GM12878 (cell line): Measurements from ENCODE around the gene PSMB3. TPM values are rescaled to one million over a fixed set of nuclear protein-coding genes. Genes with fewer than 3 reads are reported as not detected.

Experiments used
- ATAC-seq: fragments of 200-7000 bp; cut with Tn5 transposase; 3 replicates; pipeline ENCODE4 v1.9.1; 2020; ENCODE audit warnings: mild to moderate bottlenecking, moderate library complexity
- BruUV-seq: library from RNA; stranded (reverse); fragments of 400-500 nt; replicated peaks from 2 replicates; lab custom pipeline; 2021; lab: Mats Ljungman, UMichigan
- CTCF ChIA-PET: fragments of 300-600 bp; sonication (Branson Sonifier 250); formaldehyde crosslinking; extraction: SDS; loops from one replicate; lab custom pipeline; 2021; ENCODE audit warnings: inconsistent platforms; lab: Yijun Ruan, JAX
- POLR2A ChIA-PET: fragments of 350-600 bp; formaldehyde crosslinking; extraction: SDS; loops from one replicate; lab custom pipeline; 2021; ENCODE audit warnings: inconsistent platforms; lab: Charles Lee
- RAD21 ChIA-PET: fragments of 300-600 bp; sonication (Branson Sonifier 250); formaldehyde crosslinking; loops from one replicate; lab custom pipeline; 2023; ENCODE audit warnings: antibody characterized with exemption; ENCODE audit not compliant: unreplicated experiment; lab: Charles Lee
- SMC1A ChIA-PET: fragments of 300-600 bp; sonication (Branson Sonifier 250); formaldehyde crosslinking; loops from one replicate; lab custom pipeline; 2023; ENCODE audit not compliant: unreplicated experiment, uncharacterized antibody; lab: Charles Lee
- DNase-seq: peaks from one replicate; pipeline ENCODE4 v3.0.0-alpha.2; 2011; ENCODE audit warnings: low read depth, low spot score
- FAIRE-seq: peaks from 3 replicates; lab custom pipeline; 2011; peaks lifted over from hg19 to GRCh38; lab: Jason Lieb, UNC
- H2AFZ ChIP-seq: 2 replicates; pipeline ENCODE4 v1.6.0; 2011; ENCODE audit warnings: low read depth, low read length, control low read depth; ENCODE audit not compliant: control insufficient read depth
- H3K27ac ChIP-seq: 2 replicates; pipeline ENCODE4 v1.5.1; 2011; ENCODE audit warnings: control low read depth; ENCODE audit not compliant: control insufficient read depth, insufficient read depth
- H3K27me3 ChIP-seq, 2 experiments: replicated peaks in 1 of 2; 2 replicates each; pipeline versions ENCODE4 v1.6.0 to v1.6.1; 2011; ENCODE audit warnings: low read length in 1 of 2; ENCODE audit not compliant: control insufficient read depth in 2 of 2, insufficient read depth in 2 of 2
- H3K36me3 ChIP-seq, 2 experiments: 2 replicates each; pipeline ENCODE4 v1.5.1; 2011; ENCODE audit warnings: low read length in 1 of 2; ENCODE audit not compliant: control insufficient read depth in 2 of 2, insufficient read depth in 2 of 2
- H3K4me1 ChIP-seq: 2 replicates; pipeline ENCODE4 v1.6.1; 2011; ENCODE audit warnings: mild to moderate bottlenecking, low read length, moderate library complexity, mixed read lengths; ENCODE audit not compliant: control insufficient read depth, insufficient read depth
- H3K4me2 ChIP-seq: 2 replicates; pipeline ENCODE4 v1.6.0; 2011; ENCODE audit warnings: control low read depth; ENCODE audit not compliant: control insufficient read depth, insufficient read depth
- H3K4me3 ChIP-seq: fragments of 200-600 bp; sonication (generic); 2 replicates; pipeline ENCODE4 v1.5.1; 2016
- H3K79me2 ChIP-seq: 2 replicates; pipeline ENCODE4 v1.6.0; 2011; ENCODE audit warnings: low read length; ENCODE audit not compliant: control insufficient read depth, insufficient read depth
- H3K9ac ChIP-seq: 2 replicates; pipeline ENCODE4 v1.8.0; 2011; ENCODE audit warnings: low read length, control low read depth, mixed read lengths; ENCODE audit not compliant: control insufficient read depth, insufficient read depth
- H3K9me3 ChIP-seq: replicated peaks from 3 replicates; pipeline ENCODE4 v1.5.1; 2011; ENCODE audit warnings: mild to moderate bottlenecking, low read length; ENCODE audit not compliant: control insufficient read depth, insufficient read depth
- H4K20me1 ChIP-seq: 2 replicates; pipeline ENCODE4 v1.6.0; 2011; ENCODE audit not compliant: control insufficient read depth, insufficient read depth
- CEBPB ChIP-seq, 2 experiments: fragments of 150-350 bp in 1 of 2; IDR thresholded peaks; 2 replicates each; pipeline ENCODE4 v1.6.1; 2012 to 2014; ENCODE audit warnings: low read depth in 2 of 2, low read length in 2 of 2, borderline replicate concordance in 1 of 2, inconsistent platforms in 1 of 2
- EGR1 ChIP-seq, 2 experiments: IDR thresholded peaks; 1 replicate in 1 of 2; 2 replicates in 1 of 2; pipeline ENCODE4 v1.6.1; 2011 to 2012; ENCODE audit warnings: low read depth in 2 of 2, low read length in 2 of 2, borderline replicate concordance in 1 of 2, mild to moderate bottlenecking in 1 of 2, moderate library complexity in 1 of 2
- HCFC1 ChIP-seq: fragments of 150-350 bp; IDR thresholded peaks from 2 replicates; pipeline ENCODE4 v1.6.1; 2014; ENCODE audit warnings: low read length
- IKZF2 ChIP-seq, 2 experiments: fragments of 450-650 bp; IDR thresholded peaks; 2 replicates each; pipeline ENCODE4 v1.6.1; 2017; ENCODE audit warnings: mild to moderate bottlenecking in 2 of 2, moderate library complexity in 2 of 2
- MLLT1 ChIP-seq: fragments of 450-650 bp; IDR thresholded peaks from 2 replicates; pipeline ENCODE4 v1.6.1; 2016; ENCODE audit warnings: mild to moderate bottlenecking
- NKRF ChIP-seq: fragments of 450-650 bp; conservative IDR thresholded peaks from 2 replicates; pipeline ENCODE4 v1.6.1; 2017; ENCODE audit warnings: mild to moderate bottlenecking, moderate library complexity
- POLR2AphosphoS5 ChIP-seq: IDR thresholded peaks from 2 replicates; pipeline ENCODE4 v1.6.1; 2011; ENCODE audit warnings: mild to moderate bottlenecking, low read length, inconsistent platforms
- SIN3A ChIP-seq: IDR thresholded peaks from 2 replicates; pipeline ENCODE4 v1.6.1; 2012; ENCODE audit warnings: low read depth, low read length, improper control_type of control experiment
- SPI1 ChIP-seq: IDR thresholded peaks from 2 replicates; pipeline ENCODE4 v1.6.1; 2011; ENCODE audit warnings: low read depth, mild to moderate bottlenecking, low read length, moderate library complexity, borderline replicate concordance; ENCODE audit not compliant: insufficient read depth
- ZBTB33 ChIP-seq: fragments of 450-650 bp; IDR thresholded peaks from 2 replicates; pipeline ENCODE4 v1.6.1; 2017; ENCODE audit warnings: mild to moderate bottlenecking
- ZNF24 ChIP-seq: fragments of 450-650 bp; IDR thresholded peaks from 2 replicates; pipeline ENCODE4 v1.6.1; 2017; ENCODE audit warnings: antibody characterized with exemption, mild to moderate bottlenecking
- WGBS: methylation state at CpG from one replicate; pipeline ENCODE4 v1.1.6; 2016; ENCODE audit warnings: low lambda C conversion rate; ENCODE audit not compliant: insufficient replicate concordance, insufficient coverage; ENCODE audit errors: missing lambda C conversion rate; 5-methylcytosine and 5-hydroxymethylcytosine counted together
- in situ Hi-C: fragments of 300-500 bp; cut with MboI; formaldehyde crosslinking; loops from 9 replicates; pipeline ENCODE4 v1.14.3; 2018; ENCODE audit warnings: mixed read lengths
- intact Hi-C: fragments of 100-400 bp; cut with micrococcal nuclease; formaldehyde crosslinking; loops from one replicate; pipeline ENCODE4 v1.14.2; 2022; ENCODE audit not compliant: unreplicated experiment
- polyA plus RNA-seq, 11 experiments: library from polyadenylated mRNA; depleted of rRNA in 4 of 11; unstranded in 6 of 11; stranded (reverse) in 5 of 11; fragments of >200 nt; fragmentation: Nextera tagmentation in 4 of 11; fragmentation: Illumina TruSeq in 1 of 11; extraction: Ambion mirVana in 4 of 11; extraction: Trizol in 1 of 11; gene quantifications; 1 replicate in 1 of 11; 2 replicates in 10 of 11; pipeline versions ENCODE4 v1.2.1 to v1.2.3, GENCODE V29; 2011 to 2016; ENCODE audit warnings: inconsistent platforms in 2 of 11, missing spikeins in 2 of 11, low read depth in 1 of 11
- total RNA-seq, 4 experiments: library from RNA; depleted of rRNA in 3 of 4; stranded (reverse); fragments of >200 nt in 3 of 4; fragmentation: Illumina TruSeq in 1 of 4; extraction: Trizol in 1 of 4; gene quantifications; 2 replicates each; pipeline versions ENCODE4 v1.2.1 to v1.2.3, GENCODE V29; 2013 to 2021
- TF ChIP-seq, protein P1 (sequence below): IDR thresholded peaks from 2 replicates; pipeline ENCODE4 v1.6.1; 2012; ENCODE audit warnings: low read depth, low read length, improper control_type of control experiment

PSMB3 gene
- total and polyA plus RNA-seq, 10 of the 15 experiments (the other 5 are each of a cell fraction or from before 2014, with no cell fraction given): 300 to 2,130 (median 490) TPM

GRCh38 chr17:38705803-38706504, 46.6 kb upstream of the PSMB3 start (continued):
- TF ChIP-seq ZBTB33: no peak
- peak; percentile 66 to 75 for TF ChIP-seq IKZF2 (IDR thresholded peaks at IDR 0.05)

GRCh38 chr17:38706505-38707216, 45.9 kb upstream of the PSMB3 start:
- in situ Hi-C loops: no loop called here
- Histone ChIP-seq H3K4me2 (peak overlapping the region; percentile 81), H3K36me3 (peaks cover 15 to 31% of the 10 kb centered on the region in 2 experiments; a peak in 3 of 4 replicates), H2AFZ (no peak overlapping the region), H4K20me1 (no peaks in the 10 kb centered on the region), H3K9me3 (no peaks in the 10 kb centered on the region), H3K27me3 (no peaks in the 10 kb centered on the region), H3K9ac (peak overlapping the region; percentile 87), H3K79me2 (peaks cover 63% of the 10 kb centered on the region), H3K4me3 (peak overlapping the region; percentile 99), H3K27ac (peak overlapping the region; percentile 78), H3K4me1 (peaks cover 12% of the 10 kb centered on the region)
- ChIA-PET POLR2A (interaction anchor here (0.8 to 1.5 kb wide), 7 partner anchors 22 to 40 kb away, joined by 3 to 9 read pairs (median 4); partner anchors contain the start of gene EPOP), RAD21 (interaction anchor here (0.7 to 3.8 kb wide), 5 partner anchors 21 to 40 kb away, joined by 3 to 24 read pairs (median 6); partner anchors contain the start of gene CISD3), SMC1A (interaction anchor here (0.8 to 4.3 kb wide), 5 partner anchors 8 to 30 kb away, joined by 3 to 26 read pairs (median 6); partner anchors contain the start of gene EPOP), CTCF (interaction anchor here (1.0 to 3.2 kb wide), 8 partner anchors 22 to 147 kb away, joined by 3 to 17 read pairs (median 6); partner anchors contain the start of gene EPOP)
- ATAC-seq (no peak), FAIRE-seq (no peak), DNase-seq (no peak)
- no TSS peak for BruUV-seq
- WGBS: 2% methylated on average over 20 of the region's 20 CpGs
- intact Hi-C loops: no loop called here
- TF ChIP-seq EGR1 (IDR thresholded peaks at IDR 0.05; ENCODE audit: borderline replicate concordance in 1 of 2, low read depth in 2 of 2, low read length in 2 of 2): 0 out of 3 replicates have a peak, but pooled peaks of 1 of the 2 experiments have one; percentile 16
- peak; percentile 27; the same call in 1 of the 2 replicates for TF ChIP-seq POLR2AphosphoS5
- no peak for TF ChIP-seq ZNF24
- TF ChIP-seq, protein P1, sequence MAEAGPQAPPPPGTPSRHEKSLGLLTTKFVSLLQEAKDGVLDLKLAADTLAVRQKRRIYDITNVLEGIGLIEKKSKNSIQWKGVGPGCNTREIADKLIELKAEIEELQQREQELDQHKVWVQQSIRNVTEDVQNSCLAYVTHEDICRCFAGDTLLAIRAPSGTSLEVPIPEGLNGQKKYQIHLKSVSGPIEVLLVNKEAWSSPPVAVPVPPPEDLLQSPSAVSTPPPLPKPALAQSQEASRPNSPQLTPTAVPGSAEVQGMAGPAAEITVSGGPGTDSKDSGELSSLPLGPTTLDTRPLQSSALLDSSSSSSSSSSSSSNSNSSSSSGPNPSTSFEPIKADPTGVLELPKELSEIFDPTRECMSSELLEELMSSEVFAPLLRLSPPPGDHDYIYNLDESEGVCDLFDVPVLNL: 0 out of 2 replicates have a peak, but pooled peaks have one; percentile 26
- TF ChIP-seq HCFC1: no peak
- TF ChIP-seq SIN3A: peak; percentile 44; the same call in 1 of the 2 replicates
- TF ChIP-seq MLLT1: 0 out of 2 replicates have a peak, but pooled peaks have one; percentile 1
- peak; percentile 77; the same call in 1 of the 2 replicates for TF ChIP-seq SPI1
- peak; percentile 38; the same call in 1 of the 2 replicates for TF ChIP-seq NKRF
- TF ChIP-seq CEBPB (IDR thresholded peaks at IDR 0.05; ENCODE audit: borderline replicate concordance in 1 of 2, low read depth in 2 of 2, low read length in 2 of 2): no peak
